OCI-LY1 (cell line): ENCODE measurements around the gene CFAP52.

Experiments
- H2AFZ ChIP-seq: fragments of 200-600 bp; sonication (generic), shearing (Covaris generic); 2 replicates; pipeline ENCODE4 v1.6.0; 2014; ENCODE audit warnings: antibody characterized with exemption, mild to moderate bottlenecking, low read length
- H3F3A ChIP-seq: fragments of 200-600 bp; sonication (generic), shearing (Covaris generic); 2 replicates; pipeline ENCODE4 v1.6.0; 2014; ENCODE audit warnings: mild to moderate bottlenecking, antibody characterized with exemption, low read length, moderate library complexity; ENCODE audit not compliant: insufficient read depth
- H3K27ac ChIP-seq: fragments of 200-600 bp; sonication (generic); 2 replicates; pipeline ENCODE4 v1.5.1; 2014; ENCODE audit warnings: low read length, mixed run types, mild to moderate bottlenecking, low read depth; ENCODE audit not compliant: poor library complexity, severe bottlenecking
- H3K27me3 ChIP-seq: fragments of 200-600 bp; sonication (generic); 2 replicates; pipeline ENCODE4 v1.6.0; 2014; ENCODE audit warnings: antibody characterized with exemption, mild to moderate bottlenecking, low read length, moderate library complexity; ENCODE audit not compliant: insufficient read depth
- H3K36me3 ChIP-seq: fragments of 200-600 bp; sonication (generic); 2 replicates; pipeline ENCODE4 v1.6.1; 2014; ENCODE audit warnings: mild to moderate bottlenecking, antibody characterized with exemption, low read length, moderate library complexity, mixed read lengths; ENCODE audit not compliant: insufficient read depth
- H3K4me1 ChIP-seq: fragments of 200-600 bp; sonication (generic); 2 replicates; pipeline ENCODE4 v1.5.1; 2014; ENCODE audit warnings: mild to moderate bottlenecking, low read length, moderate library complexity; ENCODE audit not compliant: insufficient read depth, severe bottlenecking
- H3K4me2 ChIP-seq: fragments of 200-600 bp; sonication (generic), shearing (Covaris generic); 2 replicates; pipeline ENCODE4 v1.6.1; 2014; ENCODE audit warnings: low read length
- H3K4me3 ChIP-seq: fragments of 200-600 bp; sonication (generic); 2 replicates; pipeline ENCODE4 v1.5.1; 2014; ENCODE audit warnings: low read length, low read depth, mild to moderate bottlenecking, mixed read lengths; ENCODE audit not compliant: poor library complexity, severe bottlenecking
- H3K79me2 ChIP-seq: fragments of 200-600 bp; shearing (Covaris generic); 2 replicates; pipeline ENCODE4 v1.6.1; 2016; ENCODE audit warnings: mixed run types, low read length, mixed read lengths; ENCODE audit not compliant: insufficient read depth
- H3K9ac ChIP-seq: fragments of 200-600 bp; sonication (generic), shearing (Covaris generic); 2 replicates; pipeline ENCODE4 v1.6.1; 2014; ENCODE audit warnings: mild to moderate bottlenecking, low read length, mixed read lengths
- H3K9me2 ChIP-seq: fragments of 200-600 bp; sonication (generic), shearing (Covaris generic); 2 replicates; pipeline ENCODE4 v1.6.1; 2014; ENCODE audit warnings: low read depth, mild to moderate bottlenecking, low read length, mixed read lengths
- H3K9me3 ChIP-seq: fragments of 200-600 bp; shearing (Covaris generic); 2 replicates; pipeline ENCODE4 v1.6.1; 2014; ENCODE audit warnings: low read length, mixed read lengths
- H4K20me1 ChIP-seq: fragments of 200-600 bp; sonication (generic), shearing (Covaris generic); 2 replicates; pipeline ENCODE4 v1.6.0; 2016; ENCODE audit warnings: mild to moderate bottlenecking, low read length; ENCODE audit not compliant: insufficient read depth
- CTCF ChIP-seq: fragments of 200-600 bp; sonication (generic), shearing (Covaris generic); IDR thresholded peaks from 2 replicates; pipeline ENCODE4 v1.5.1; 2017; ENCODE audit warnings: mild to moderate bottlenecking, antibody characterized with exemption, low read length, moderate library complexity, mixed read lengths
- EZH2 ChIP-seq: fragments of 200-600 bp; sonication (generic), shearing (Covaris generic); IDR thresholded peaks from 2 replicates; pipeline ENCODE4 v1.8.0; 2017; ENCODE audit warnings: borderline replicate concordance, mixed run types, mild to moderate bottlenecking, antibody characterized with exemption, low read length, moderate library complexity, mixed read lengths

Gene CFAP52

GRCh38 chr17:9557161-9557755 lies 19.2 kb upstream of the CFAP52 start:
- Histone ChIP-seq H3K9me3 (no peaks in the 10 kb centered on the region), H3K4me3 (no peak overlapping the region), H4K20me1 (no peaks in the 10 kb centered on the region), H3K9ac (no peak overlapping the region), H3K27me3 (no peaks in the 10 kb centered on the region), H3K79me2 (no peaks in the 10 kb centered on the region), H3K36me3 (no peaks in the 10 kb centered on the region), H2AFZ (no peak overlapping the region), H3K27ac (no peak overlapping the region), H3K9me2 (no peaks in the 10 kb centered on the region), H3K4me1 (no peaks in the 10 kb centered on the region), H3K4me2 (no peak overlapping the region), H3F3A (no peaks in the 10 kb centered on the region)
- TF ChIP-seq CTCF, result no peak
- no peak for TF ChIP-seq EZH2

- H3F3A ChIP-seq, result no peaks in the 10 kb centered on the region
- H3K27me3 ChIP-seq, result no peaks in the 10 kb centered on the region
- H3K36me3 ChIP-seq, result no peaks in the 10 kb centered on the region
- H3K4me3 ChIP-seq, result no peak overlapping the region
- no peak overlapping the region for H2AFZ ChIP-seq
- H3K27ac ChIP-seq, result no peak overlapping the region
- H3K79me2 ChIP-seq, result no peaks in the 10 kb centered on the region
- no peak overlapping the region for H3K9ac ChIP-seq
- TF ChIP-seq CTCF (no peak), EZH2 (no peak)
- no peaks in the 10 kb centered on the region for H3K9me3 ChIP-seq
- H3K4me1 ChIP-seq, result no peaks in the 10 kb centered on the region
- no peaks in the 10 kb centered on the region for H4K20me1 ChIP-seq
- no peak overlapping the region for H3K4me2 ChIP-seq
- H3K9me2 ChIP-seq, result no peaks in the 10 kb centered on the region
Measured at GRCh38 chr17:9557857-9558256, 18.6 kb upstream of the CFAP52 start.

- no peak for TF ChIP-seq CTCF
- no peak for TF ChIP-seq EZH2
- Histone ChIP-seq H3K27me3 (no peaks in the 10 kb centered on the region), H3K9ac (no peak overlapping the region), H3K4me3 (no peak overlapping the region), H2AFZ (no peak overlapping the region), H3K9me2 (no peaks in the 10 kb centered on the region), H3K36me3 (peaks cover 32% of the 10 kb centered on the region), H3K79me2 (no peaks in the 10 kb centered on the region), H4K20me1 (no peaks in the 10 kb centered on the region), H3K9me3 (no peaks in the 10 kb centered on the region), H3K4me1 (peaks cover 6% of the 10 kb centered on the region), H3K4me2 (no peak overlapping the region), H3F3A (no peaks in the 10 kb centered on the region), H3K27ac (no peak overlapping the region)
Measured at GRCh38 chr17:9564104-9564503, 12.3 kb upstream of the CFAP52 start.
